CD4-positive, alpha-beta T cell treated with Interleukin-17A for 4 hours (primary cell): ENCODE data around the gene VASP.

Source experiments
- DNase-seq: peaks from one replicate; pipeline ENCODE4 v3.0.0-alpha.2; 2020; ENCODE audit warnings: mixed read lengths

VASP gene

DNA sequence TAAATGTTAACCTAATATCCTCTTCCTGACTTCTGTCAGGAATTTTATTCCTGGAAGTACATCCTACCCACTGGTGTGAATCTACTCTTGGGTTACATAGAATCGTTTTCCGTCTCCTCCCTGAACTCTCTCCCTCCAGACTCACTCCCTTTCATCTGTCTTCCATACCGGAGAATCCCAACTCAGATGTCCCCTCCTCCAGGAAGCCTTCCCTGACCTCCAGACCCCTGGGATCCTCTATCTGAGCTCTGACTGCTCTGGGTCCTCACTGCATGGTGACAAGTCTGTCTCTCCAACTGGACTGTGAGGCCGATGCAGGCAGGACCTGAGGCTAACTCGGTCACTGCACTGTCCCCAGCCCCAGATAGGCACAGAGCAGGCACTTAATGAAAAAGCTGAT lies 52.8 kb downstream of the VASP start:
- no peak for DNase-seq

DNA sequence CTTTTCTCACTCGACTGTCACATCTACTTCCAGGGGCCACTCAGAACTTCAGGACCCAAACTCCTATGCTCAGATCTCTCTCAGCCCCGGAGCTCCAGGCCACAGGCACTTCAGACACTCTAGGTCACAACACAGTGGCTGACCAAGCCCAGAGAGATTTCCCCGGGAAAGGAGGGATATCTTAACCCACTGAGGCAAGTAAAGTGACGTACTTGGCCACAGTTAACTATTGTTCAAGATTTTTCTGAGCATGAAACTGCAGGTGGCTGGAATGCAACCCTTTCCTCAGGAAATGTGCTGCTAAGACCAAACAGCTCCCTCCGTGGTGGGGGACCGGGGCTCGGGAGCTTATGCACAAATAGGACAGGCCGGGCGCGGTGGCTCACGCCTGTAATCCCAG lies 53.4 kb downstream of the VASP start:
- no peak for DNase-seq

DNA sequence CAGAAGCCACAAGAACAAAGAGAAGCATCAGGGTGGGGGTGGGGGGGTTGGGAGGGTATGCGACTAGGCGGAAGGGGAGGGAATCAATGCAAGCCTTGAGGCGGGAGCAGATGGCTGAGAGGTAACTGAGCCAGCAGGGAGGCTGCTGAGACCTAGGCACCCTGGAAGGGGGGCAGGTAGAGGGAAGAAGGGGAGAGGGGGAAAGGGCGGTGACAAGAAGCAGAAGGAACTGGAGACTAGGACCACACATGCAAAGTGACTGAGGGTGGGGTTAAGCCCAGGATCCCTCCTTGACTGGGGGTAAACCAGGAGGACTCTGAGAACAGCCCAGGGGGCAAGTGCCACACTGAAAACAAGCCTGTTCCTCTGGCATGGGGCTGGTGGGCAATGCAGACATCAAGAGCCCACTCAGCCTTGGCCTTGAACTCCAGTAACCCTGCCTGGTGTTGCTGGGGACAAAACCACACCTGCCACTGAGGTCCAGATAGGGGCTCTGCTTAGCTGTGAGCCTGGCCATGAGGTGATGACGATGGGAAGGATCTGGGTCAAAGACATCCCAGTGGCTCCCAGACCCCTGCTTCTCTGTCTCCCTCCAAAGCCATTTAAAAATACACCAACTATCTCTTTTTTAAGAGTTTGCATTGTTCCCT lies 57.0 kb downstream of the VASP start:
- DNase-seq, result peak; percentile 43

DNA sequence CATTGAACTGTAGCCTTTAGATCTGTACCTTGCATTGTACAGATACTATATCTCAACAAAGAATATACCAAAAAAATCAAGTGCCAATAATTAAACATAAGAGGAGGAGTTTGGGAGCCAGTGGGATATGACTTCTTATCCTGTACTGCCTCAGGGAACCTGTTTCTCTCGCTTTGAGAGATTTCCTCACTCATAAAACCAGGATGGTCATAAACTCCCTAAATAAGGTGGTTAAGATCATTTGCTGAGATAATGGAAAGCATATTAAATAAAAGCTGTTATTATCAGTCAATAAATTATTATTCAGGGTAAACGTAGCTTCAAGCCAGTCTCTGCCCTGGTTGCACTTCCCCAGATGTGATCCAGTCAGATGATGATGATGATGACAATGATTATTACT lies 60.3 kb downstream of the VASP start:
- DNase-seq, result no peak

DNA sequence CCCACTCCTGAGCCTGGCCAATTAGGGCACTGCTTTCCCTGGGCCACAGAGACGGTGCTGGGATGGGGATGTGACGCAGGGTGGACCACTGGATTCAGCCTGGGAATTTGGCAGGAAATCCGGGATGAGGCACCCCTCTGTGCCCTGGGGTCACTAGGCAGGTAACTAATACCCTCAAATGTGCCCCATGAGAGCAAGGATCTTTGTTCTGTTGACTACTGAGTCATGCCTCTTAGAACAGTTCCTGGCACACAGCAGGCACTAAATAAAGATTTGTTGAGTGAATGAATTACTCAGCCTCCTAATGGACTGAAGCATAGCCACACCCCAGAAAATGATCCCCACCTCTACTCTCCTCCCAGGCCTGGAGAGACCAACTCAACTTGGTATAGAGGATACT lies 61.5 kb downstream of the VASP start:
- DNase-seq, result no peak

DNA sequence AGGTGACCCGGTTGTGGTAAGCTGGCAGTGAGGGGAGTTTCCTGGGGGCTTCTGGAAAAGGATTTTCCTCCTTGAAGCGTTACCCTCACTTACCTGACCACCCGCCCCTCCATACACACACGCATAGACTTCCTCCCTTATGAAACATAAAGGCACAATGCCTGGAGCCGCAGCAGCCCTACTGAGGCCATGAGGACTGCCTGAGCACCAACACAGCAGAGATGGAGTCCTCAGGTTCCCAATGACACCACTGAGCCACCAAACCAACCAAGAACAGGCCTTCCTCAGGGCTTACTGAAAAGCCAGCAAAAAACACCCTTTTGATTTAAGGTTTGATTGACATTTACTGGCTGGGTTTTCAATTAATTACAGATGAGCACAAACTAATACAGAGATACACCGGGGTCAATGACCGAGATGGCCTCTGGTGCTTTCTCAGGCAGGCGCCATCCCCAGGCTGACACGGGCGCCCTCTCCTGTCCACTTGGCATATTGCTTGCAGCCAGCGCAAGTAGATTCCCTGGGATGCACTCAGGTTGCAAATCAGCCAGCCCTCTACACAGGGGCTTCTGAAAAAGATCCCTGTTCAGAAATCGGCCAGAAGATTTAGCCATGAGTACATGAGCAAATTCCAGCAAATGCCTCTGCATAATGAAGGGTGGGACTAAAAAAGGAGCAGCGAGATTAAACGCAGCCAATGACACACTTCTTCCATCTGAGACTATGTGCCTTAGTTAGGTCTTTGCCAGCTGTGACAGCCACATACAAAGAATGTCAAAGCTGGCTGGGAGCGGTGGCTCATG lies 62.5 kb downstream of the VASP start:
- DNase-seq, result peak; percentile 68

DNA sequence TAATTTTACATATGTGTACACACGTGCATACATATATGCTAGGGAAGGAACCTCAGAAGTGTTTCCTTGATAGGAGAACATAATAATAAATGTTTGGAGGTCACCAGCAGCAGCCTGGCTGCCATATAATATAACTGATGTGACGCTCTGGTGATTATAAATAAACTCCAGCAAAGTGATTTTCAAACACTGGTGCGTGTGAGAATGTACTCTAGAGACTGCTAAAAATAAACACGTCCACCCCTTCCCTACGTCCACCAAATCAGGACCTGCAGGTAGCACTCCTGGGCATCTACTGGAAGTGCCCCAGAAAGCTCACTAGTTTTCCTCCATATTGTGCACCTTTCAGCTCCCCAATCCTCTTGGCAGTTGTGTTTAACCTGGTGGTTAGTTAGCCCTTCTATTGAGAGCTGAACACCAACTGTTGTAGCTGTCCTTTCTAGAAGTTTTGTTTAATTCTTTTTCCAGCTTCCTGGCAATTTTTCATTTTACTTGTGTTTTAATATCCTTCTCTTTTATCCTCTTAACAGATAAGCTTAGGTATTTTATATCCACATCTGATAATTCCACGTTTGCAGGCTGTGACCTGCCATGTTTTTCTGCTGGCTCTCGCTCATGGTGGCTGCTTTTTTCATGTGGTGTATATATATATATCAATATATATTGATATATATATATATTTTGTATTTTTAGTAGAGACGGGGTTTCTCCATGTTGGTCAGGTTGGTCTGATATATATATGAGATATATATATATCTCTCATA lies 64.4 kb downstream of the VASP start:
- DNase-seq, result no peak

DNA sequence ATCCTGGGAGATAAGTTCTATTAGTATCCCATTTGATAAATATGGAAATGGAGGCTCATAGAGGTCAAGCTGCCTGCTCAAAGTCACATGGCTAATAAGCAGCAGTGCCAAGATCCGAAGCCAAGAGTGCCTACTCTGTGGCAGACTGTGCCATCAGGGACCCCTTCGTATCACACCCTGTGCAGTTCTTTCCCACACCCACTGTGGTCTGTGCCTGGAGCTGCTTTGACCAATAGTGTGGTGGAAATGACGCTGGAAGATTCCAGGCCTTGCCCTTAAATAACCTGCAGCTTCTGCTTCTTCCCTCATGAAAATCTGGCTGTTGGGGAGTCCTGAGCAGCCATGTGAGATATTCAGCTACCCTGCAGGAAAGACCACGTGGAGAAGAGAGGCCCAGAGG lies 67.2 kb downstream of the VASP start:
- no peak for DNase-seq

DNA sequence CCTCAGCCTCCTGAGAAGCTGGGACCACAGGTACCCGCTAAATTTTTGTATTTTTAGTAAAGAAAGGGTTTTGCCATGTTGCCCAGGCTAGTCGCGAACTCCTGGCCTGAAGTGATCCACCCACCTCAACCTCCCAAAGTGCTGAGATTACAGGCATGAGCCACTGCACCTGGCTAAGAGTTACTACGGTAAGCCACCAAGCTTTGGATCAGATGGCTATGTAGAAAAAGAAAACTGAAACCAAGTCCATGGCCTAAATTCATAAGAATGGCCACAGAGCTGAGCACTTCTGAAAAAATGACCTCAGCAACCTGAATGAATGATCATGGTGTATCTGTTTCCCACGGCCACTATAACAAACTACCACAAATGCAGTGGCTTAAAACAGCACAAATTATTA lies 67.9 kb downstream of the VASP start:
- no peak for DNase-seq
